ENCODE results near the gene PLCXD1. TPM values are rescaled to one million over a fixed set of nuclear protein-coding genes. Genes with fewer than 3 reads are reported as not detected.
"Not testable (repeated sequence)": the region's sequence is repeated elsewhere in the genome, so short reads cannot be mapped to it uniquely, and the experiment has no call there.

PLCXD1 gene
- total RNA-seq, 1 donor from 2014 or later: 20.2 TPM

DNA sequence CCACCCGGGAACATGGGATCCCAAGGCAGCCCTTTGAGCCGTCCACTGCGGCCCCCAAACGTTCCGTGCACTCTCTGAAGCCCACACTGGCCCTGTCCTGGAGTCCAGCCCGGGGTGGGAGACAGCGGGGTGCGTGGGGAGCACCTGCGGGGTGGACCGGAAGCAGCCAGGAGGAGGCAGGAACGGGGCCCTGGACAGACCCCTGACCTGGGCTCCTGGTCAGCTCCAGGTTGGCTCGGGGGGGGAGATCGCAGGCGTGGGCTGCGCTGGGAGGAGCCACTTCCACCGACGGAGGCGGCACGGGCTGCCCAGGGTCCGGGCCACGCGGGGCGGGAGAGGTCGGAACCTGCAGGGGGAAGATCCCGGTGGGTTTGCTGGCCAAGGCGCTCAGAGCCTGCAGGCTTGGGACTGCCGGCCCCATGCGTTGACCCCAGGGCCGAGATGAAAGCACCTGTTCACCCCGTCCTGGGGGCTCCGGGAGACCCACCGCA lies 5.7 kb upstream of the PLCXD1 start:
- H3K27me3 ChIP-seq (ENCODE audit: control insufficient read depth, insufficient read depth, low read length): no peaks in the 10 kb centered on the region
- DNase-seq (ENCODE audit: low read depth): no peak
- TF ChIP-seq, protein P1, sequence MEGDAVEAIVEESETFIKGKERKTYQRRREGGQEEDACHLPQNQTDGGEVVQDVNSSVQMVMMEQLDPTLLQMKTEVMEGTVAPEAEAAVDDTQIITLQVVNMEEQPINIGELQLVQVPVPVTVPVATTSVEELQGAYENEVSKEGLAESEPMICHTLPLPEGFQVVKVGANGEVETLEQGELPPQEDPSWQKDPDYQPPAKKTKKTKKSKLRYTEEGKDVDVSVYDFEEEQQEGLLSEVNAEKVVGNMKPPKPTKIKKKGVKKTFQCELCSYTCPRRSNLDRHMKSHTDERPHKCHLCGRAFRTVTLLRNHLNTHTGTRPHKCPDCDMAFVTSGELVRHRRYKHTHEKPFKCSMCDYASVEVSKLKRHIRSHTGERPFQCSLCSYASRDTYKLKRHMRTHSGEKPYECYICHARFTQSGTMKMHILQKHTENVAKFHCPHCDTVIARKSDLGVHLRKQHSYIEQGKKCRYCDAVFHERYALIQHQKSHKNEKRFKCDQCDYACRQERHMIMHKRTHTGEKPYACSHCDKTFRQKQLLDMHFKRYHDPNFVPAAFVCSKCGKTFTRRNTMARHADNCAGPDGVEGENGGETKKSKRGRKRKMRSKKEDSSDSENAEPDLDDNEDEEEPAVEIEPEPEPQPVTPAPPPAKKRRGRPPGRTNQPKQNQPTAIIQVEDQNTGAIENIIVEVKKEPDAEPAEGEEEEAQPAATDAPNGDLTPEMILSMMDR (IDR thresholded peaks at IDR 0.05; ENCODE audit: insufficient read depth, low read length, poor library complexity, severe bottlenecking): no peak
- H3K36me3 ChIP-seq (ENCODE audit: control insufficient read depth, insufficient read depth, low read length): no peaks in the 10 kb centered on the region
- H3K4me3 ChIP-seq (ENCODE audit: low read depth, low read length): no peak overlapping the region

DNA sequence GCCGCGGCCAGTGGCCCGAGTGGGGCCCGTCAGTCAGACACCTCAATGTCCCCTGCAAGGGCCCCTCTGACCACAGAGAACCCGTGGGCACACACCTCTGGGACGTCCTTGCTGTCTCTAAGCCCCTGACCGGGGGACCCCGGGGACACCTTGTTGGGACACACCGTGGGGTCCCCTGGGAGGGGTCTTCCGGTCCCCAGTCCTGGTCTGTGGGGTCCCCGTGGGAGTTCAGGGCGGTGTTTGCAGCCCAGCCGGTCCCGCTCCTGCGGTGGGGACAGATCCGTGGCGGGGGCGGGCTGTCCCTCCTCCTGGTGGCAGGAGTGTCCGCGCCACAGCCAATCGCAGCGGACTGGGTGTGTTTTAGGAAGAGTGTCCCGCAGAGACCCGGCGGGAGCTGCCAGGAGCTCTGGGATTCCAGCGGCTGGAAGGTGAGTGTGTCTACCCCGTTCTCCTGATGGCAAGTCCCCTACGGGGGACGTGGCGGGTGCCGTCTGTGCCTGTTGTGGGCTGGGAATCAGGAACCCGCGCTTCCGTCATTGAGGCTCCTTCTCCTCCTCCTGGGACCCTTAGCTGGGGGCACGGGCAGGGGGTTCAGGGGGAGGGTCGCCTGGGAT lies 5.1 kb upstream of the PLCXD1 start:
- TF ChIP-seq, protein P1 (IDR thresholded peaks at IDR 0.05; ENCODE audit: insufficient read depth, low read length, poor library complexity, severe bottlenecking): no peak
- no peaks in the 10 kb centered on the region for H3K36me3 ChIP-seq (ENCODE audit: control insufficient read depth, insufficient read depth, low read length)
- DNase-seq (ENCODE audit: low read depth): no peak

DNA sequence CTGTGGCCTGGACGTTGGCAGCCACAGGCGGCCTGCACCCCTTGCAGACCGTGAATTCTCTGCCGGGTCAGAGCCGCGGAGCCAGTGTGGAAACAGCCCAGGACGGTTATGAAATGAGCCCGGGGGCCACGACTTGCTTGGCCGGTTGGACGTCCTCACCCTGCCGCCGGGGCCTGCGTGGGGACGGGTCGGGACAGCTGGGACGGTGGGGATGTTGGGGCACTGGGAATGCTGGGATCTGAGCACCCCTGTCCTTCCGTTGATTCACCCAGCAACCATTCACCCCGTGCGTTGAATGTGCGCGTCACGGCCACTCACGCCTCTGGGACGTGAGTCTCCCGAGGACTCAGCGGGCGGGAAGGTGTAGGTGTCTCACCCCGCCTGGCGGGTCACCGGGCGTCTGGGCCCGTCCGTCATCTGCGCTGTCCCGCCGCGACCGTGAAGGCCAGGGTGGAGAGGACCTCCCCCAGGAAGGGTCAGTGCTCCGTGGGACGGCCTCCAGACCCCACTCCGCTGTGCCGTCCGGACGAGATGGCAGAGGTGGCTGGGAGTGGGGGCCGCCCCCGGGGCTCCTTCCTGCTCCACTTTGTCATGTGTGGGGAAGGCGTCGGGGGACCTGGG lies 4.5 kb upstream of the PLCXD1 start:
- TF ChIP-seq, protein P1 (IDR thresholded peaks at IDR 0.05; ENCODE audit: insufficient read depth, low read length, poor library complexity, severe bottlenecking): no peak
- H3K27me3 ChIP-seq (ENCODE audit: control insufficient read depth, insufficient read depth, low read length): no peaks in the 10 kb centered on the region
- DNase-seq (ENCODE audit: low read depth): no peak
- H3K36me3 ChIP-seq (ENCODE audit: control insufficient read depth, insufficient read depth, low read length): no peaks in the 10 kb centered on the region
- peak overlapping the region; percentile 55 for H3K4me3 ChIP-seq (ENCODE audit: low read depth, low read length)

More for the DNA sequence above, 5.1 kb upstream of the PLCXD1 start:
- H3K4me3 ChIP-seq (ENCODE audit: low read depth, low read length): peak overlapping the region; percentile 55
- H3K27me3 ChIP-seq (ENCODE audit: control insufficient read depth, insufficient read depth, low read length): no peaks in the 10 kb centered on the region

DNA sequence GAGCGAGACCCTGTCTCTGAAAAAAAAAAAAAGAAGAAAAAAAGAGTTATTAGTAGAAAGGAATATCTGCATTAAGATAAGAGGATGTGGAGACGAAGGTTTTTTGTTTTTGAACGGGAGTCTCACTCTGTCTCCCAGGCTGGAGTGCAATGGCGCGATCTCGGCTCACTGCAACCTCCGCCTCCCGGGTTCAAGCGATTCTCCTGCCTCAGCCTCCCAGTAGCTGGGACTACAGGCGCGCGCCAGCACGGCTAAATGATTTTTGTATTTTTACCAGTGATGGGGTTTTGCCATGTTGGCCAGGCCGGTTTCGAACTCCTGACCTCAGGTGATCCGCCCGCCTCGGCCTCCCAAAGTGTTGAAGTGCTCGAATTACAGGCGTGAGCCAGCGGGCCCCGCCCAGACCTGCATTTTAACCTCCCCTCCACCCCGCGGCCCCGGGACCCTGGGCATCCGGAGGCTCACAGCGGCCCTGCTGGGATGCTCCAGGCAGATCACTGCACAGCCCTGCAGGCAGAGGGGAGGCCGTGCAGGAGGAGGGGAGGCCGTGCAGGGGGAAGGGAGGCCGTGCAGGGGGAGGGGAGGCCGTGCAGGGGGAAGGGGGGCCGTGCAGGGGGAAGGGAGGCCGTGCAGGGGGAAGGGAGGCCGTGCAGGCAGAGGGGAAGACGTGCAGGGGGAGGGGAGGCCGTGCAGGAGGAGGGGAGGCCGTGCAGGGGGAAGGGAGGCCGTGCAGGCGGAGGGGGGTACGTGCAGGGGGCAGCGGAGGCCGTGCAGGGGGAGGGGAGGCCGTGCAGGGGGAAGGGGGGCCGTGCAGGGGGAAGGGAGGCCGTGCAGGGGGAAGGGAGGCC lies 1.2 kb upstream of the PLCXD1 start:
- not testable (repeated sequence) for H3K27me3 ChIP-seq (ENCODE audit: control insufficient read depth, insufficient read depth, low read length); H3K36me3 ChIP-seq (ENCODE audit: control insufficient read depth, insufficient read depth, low read length); DNase-seq (ENCODE audit: low read depth); H3K4me3 ChIP-seq (ENCODE audit: low read depth, low read length)

DNA sequence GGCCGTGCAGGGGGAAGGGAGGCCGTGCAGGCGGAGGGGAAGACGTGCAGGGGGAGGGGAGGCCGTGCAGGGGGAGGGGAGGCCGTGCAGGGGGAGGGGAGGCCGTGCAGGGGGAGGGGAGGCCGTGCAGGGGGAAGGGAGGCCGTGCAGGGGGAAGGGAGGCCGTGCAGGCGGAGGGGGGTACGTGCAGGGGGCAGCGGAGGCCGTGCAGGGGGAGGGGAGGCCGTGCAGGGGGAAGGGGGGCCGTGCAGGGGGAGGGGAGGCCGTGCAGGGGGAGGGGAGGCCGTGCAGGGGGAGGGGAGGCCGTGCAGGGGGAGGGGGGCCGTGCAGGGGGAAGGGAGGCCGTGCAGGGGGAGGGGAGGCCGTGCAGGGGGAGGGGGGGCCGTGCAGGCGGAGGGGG lies 459 bp upstream of the PLCXD1 start:
- DNase-seq (ENCODE audit: low read depth); H3K36me3 ChIP-seq (ENCODE audit: control insufficient read depth, insufficient read depth, low read length); H3K4me3 ChIP-seq (ENCODE audit: low read depth, low read length); H3K27me3 ChIP-seq (ENCODE audit: control insufficient read depth, insufficient read depth, low read length): not testable (repeated sequence)

DNA sequence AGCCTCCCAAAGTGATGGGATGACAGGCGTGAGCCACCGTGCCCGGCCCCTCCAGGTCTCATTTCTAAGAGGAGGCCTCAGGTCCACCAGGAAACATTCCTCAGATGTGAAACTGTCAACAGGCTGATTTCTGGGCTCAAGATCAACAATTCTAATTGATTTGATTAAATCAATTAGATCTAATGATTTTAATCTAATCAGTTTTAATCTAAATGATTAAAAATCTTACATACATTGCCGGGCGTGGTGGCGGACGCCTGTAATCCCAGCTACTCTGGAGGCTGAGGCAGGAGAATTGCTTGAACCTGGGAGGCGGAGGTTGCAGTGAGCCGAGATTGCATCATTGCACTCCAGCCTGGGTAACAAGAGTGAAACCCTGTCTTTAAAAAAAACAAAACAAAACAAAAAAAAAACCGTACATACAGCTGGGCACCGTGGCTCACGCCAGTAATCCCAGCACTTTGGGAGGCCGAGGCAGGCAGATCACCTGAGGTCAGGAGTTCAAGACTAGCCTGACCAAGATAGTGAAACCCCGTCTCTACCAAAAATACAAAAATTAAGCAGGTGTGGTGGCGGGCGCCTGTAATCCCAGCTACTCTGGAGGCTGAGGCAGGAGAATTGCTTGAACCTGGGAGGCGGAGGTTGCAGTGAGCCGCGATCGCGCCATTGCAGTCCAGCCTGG lies 960 bp downstream of the PLCXD1 start:
- H3K27me3 ChIP-seq (ENCODE audit: control insufficient read depth, insufficient read depth, low read length); H3K36me3 ChIP-seq (ENCODE audit: control insufficient read depth, insufficient read depth, low read length); DNase-seq (ENCODE audit: low read depth): not testable (repeated sequence)
- peak overlapping the region; percentile 37 for H3K4me3 ChIP-seq (ENCODE audit: low read depth, low read length)
